Smooth muscle cell (in vitro differentiated cells): ENCODE results near the gene FCRL1. TPM values are rescaled to one million over a fixed set of nuclear protein-coding genes. Genes with fewer than 3 reads are reported as not detected.

Source experiments
- DNase-seq: peaks from one replicate; lab custom pipeline; 2025; ENCODE audit not compliant: unreplicated experiment; lab: John Stamatoyannopoulos, UW
- H2AFZ ChIP-seq: fragments of 200-600 bp; sonication (generic); 2 replicates; pipeline ENCODE4 v1.6.0; 2016; ENCODE audit warnings: antibody characterized with exemption, low read depth, mild to moderate bottlenecking
- H3F3A ChIP-seq: fragments of 200-600 bp; sonication (generic); 2 replicates; pipeline ENCODE4 v1.6.0; 2017; ENCODE audit warnings: antibody characterized with exemption, low read depth
- H3K27ac ChIP-seq: fragments of 200-600 bp; sonication (generic); 2 replicates; pipeline ENCODE4 v1.5.1; 2016; ENCODE audit warnings: low read depth, mild to moderate bottlenecking
- H3K27me3 ChIP-seq: fragments of 200-600 bp; sonication (generic); 2 replicates; pipeline ENCODE4 v1.6.1; 2016; ENCODE audit warnings: low read depth, mild to moderate bottlenecking
- H3K36me3 ChIP-seq: fragments of 200-600 bp; sonication (generic); 2 replicates; pipeline ENCODE4 v1.5.1; 2016; ENCODE audit warnings: low read depth
- H3K4me1 ChIP-seq: fragments of 200-600 bp; sonication (generic); 2 replicates; pipeline ENCODE4 v1.5.1; 2016; ENCODE audit warnings: low read depth
- H3K4me2 ChIP-seq: fragments of 200-600 bp; sonication (generic); 2 replicates; pipeline ENCODE4 v1.6.0; 2016; ENCODE audit warnings: mild to moderate bottlenecking
- H3K4me3 ChIP-seq: fragments of 200-600 bp; sonication (generic); 2 replicates; pipeline ENCODE4 v1.5.1; 2016; ENCODE audit warnings: mild to moderate bottlenecking
- H3K79me2 ChIP-seq: fragments of 200-600 bp; sonication (generic); 2 replicates; pipeline ENCODE4 v1.6.0; 2016; ENCODE audit warnings: low read depth, mild to moderate bottlenecking
- H3K9ac ChIP-seq: fragments of 200-600 bp; sonication (generic); 2 replicates; pipeline ENCODE4 v1.6.0; 2016; ENCODE audit warnings: low read depth
- H3K9me3 ChIP-seq: fragments of 200-600 bp; sonication (generic); replicated peaks from 2 replicates; pipeline ENCODE4 v1.5.1; 2016; ENCODE audit warnings: low read depth
- H4K20me1 ChIP-seq: fragments of 200-600 bp; sonication (generic); 2 replicates; pipeline ENCODE4 v1.6.0; 2016; ENCODE audit warnings: low read depth
- CTCF ChIP-seq: fragments of 200-600 bp; sonication (generic); IDR thresholded peaks from 2 replicates; pipeline ENCODE4 v1.5.1; 2017; ENCODE audit warnings: borderline replicate concordance, mild to moderate bottlenecking, antibody characterized with exemption; ENCODE audit not compliant: insufficient read depth, poor library complexity, severe bottlenecking
- WGBS: methylation state at CpG from one replicate; pipeline ENCODE4 v1.1.7; 2016; ENCODE audit warnings: low lambda C conversion rate; 5-methylcytosine and 5-hydroxymethylcytosine counted together
- polyA plus RNA-seq: library from polyadenylated mRNA; unstranded; fragments of >200 nt; fragmentation: Nextera tagmentation; extraction: Ambion mirVana; gene quantifications from 2 replicates; pipeline ENCODE4 v1.2.1, GENCODE V29; 2016
- total RNA-seq: library from RNA; depleted of rRNA; stranded (reverse); fragments of >200 nt; gene quantifications from 2 replicates; pipeline ENCODE4 v1.2.3, GENCODE V29; 2014

Gene FCRL1
- total and polyA plus RNA-seq, 2 experiments from 2014 or later, result not detected

DNA sequence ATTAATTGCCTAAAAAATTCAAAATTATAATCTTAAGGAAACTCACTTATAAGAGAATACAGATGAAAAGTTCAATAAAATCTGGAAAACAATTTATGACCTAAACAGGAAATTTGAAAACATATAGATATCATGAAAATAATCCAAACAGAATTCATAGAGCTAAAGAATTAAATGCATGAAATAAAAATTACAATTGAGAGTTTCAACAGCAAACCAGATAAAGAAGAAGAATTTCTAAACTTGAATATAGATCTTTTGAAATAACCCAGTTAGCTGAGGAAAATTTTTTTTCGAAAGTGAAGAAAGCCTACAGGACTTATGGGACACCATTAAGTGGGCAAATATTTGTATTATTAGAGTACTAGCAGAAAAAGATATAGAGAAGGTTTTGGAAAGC lies 6.7 kb downstream of the FCRL1 start:
- H3K9ac ChIP-seq, result no peak overlapping the region
- WGBS, result 75% methylated on average over 1 of the region's 1 CpG
- H3K4me3 ChIP-seq, result no peak overlapping the region
- no peak overlapping the region for H2AFZ ChIP-seq
- H3F3A ChIP-seq, result no peaks in the 10 kb centered on the region
- no peaks in the 10 kb centered on the region for H3K27me3 ChIP-seq
- no peaks in the 10 kb centered on the region for H3K9me3 ChIP-seq
- no peak for TF ChIP-seq CTCF
- no peak overlapping the region for H3K4me2 ChIP-seq
- H3K4me1 ChIP-seq, result no peaks in the 10 kb centered on the region
- H3K36me3 ChIP-seq, result no peaks in the 10 kb centered on the region
- no peak for DNase-seq
- H3K79me2 ChIP-seq, result no peaks in the 10 kb centered on the region
- H3K27ac ChIP-seq, result no peak overlapping the region
- no peaks in the 10 kb centered on the region for H4K20me1 ChIP-seq

GRCh38 chr1:157806431-157807149 lies 13.3 kb downstream of the FCRL1 start:
- 71% methylated on average over 6 of the region's 6 CpGs for WGBS
- H3F3A ChIP-seq, result no peaks in the 10 kb centered on the region
- H3K79me2 ChIP-seq, result no peaks in the 10 kb centered on the region
- H3K27me3 ChIP-seq, result peaks cover 2% of the 10 kb centered on the region
- no peak overlapping the region for H2AFZ ChIP-seq
- no peak for TF ChIP-seq CTCF
- no peak overlapping the region for H3K4me2 ChIP-seq
- H3K9ac ChIP-seq, result no peak overlapping the region
- H3K4me1 ChIP-seq, result no peaks in the 10 kb centered on the region
- H3K36me3 ChIP-seq, result no peaks in the 10 kb centered on the region
- H3K4me3 ChIP-seq, result no peak overlapping the region
- H3K27ac ChIP-seq, result no peak overlapping the region
- H4K20me1 ChIP-seq, result no peaks in the 10 kb centered on the region
- no peaks in the 10 kb centered on the region for H3K9me3 ChIP-seq
- DNase-seq, result no peak

- WGBS, result 93% methylated on average over 7 of the region's 7 CpGs
- Histone ChIP-seq H3K4me3 (no peak overlapping the region), H3K36me3 (no peaks in the 10 kb centered on the region), H3K4me1 (no peaks in the 10 kb centered on the region), H3K9ac (no peak overlapping the region), H2AFZ (no peak overlapping the region), H3K4me2 (no peak overlapping the region), H3K79me2 (no peaks in the 10 kb centered on the region), H3K27me3 (peaks cover 2% of the 10 kb centered on the region), H4K20me1 (no peaks in the 10 kb centered on the region), H3K27ac (no peak overlapping the region), H3F3A (no peaks in the 10 kb centered on the region), H3K9me3 (no peaks in the 10 kb centered on the region)
- TF ChIP-seq CTCF, result no peak
- no peak for DNase-seq
These were observed 16.1 kb downstream of the FCRL1 start for GRCh38 chr1:157803851-157804250.

GRCh38 chr1:157799996-157800395 lies 19.9 kb downstream of the FCRL1 start:
- Histone ChIP-seq H4K20me1 (no peaks in the 10 kb centered on the region), H3K4me3 (no peak overlapping the region), H3K9ac (no peak overlapping the region), H3F3A (no peaks in the 10 kb centered on the region), H2AFZ (no peak overlapping the region), H3K27me3 (no peaks in the 10 kb centered on the region), H3K9me3 (no peaks in the 10 kb centered on the region), H3K79me2 (no peaks in the 10 kb centered on the region), H3K4me1 (no peaks in the 10 kb centered on the region), H3K4me2 (no peak overlapping the region), H3K27ac (no peak overlapping the region), H3K36me3 (no peaks in the 10 kb centered on the region)
- no peak for DNase-seq
- 73% methylated on average over 1 of the region's 1 CpG for WGBS
- TF ChIP-seq CTCF, result no peak
